IPS-18c (cell line): ENCODE measurements around the gene CYSTM1.
A peak's percentile ranks its signal among the peaks of the same experiment; 100 is the strongest.

Experiments
- H3K4me3 ChIP-seq: 2 replicates; pipeline ENCODE4 v1.7.0; 2013; ENCODE audit warnings: low read depth, mild to moderate bottlenecking, low read length, moderate library complexity; ENCODE audit not compliant: insufficient read depth
- H3K9me3 ChIP-seq: one replicate; pipeline ENCODE4 v1.6.1; 2013; ENCODE audit warnings: mild to moderate bottlenecking, low read length, moderate library complexity; ENCODE audit not compliant: control insufficient read depth, insufficient read depth

Gene CYSTM1

GRCh38 chr5:140165101-140165922 lies 9.7 kb upstream of the CYSTM1 start:
- H3K4me3 ChIP-seq, result no peak overlapping the region
- no peaks in the 10 kb centered on the region for H3K9me3 ChIP-seq

- no peak overlapping the region for H3K4me3 ChIP-seq
Observed at GRCh38 chr5:140165923-140166270, 9.1 kb upstream of the CYSTM1 start.

DNA sequence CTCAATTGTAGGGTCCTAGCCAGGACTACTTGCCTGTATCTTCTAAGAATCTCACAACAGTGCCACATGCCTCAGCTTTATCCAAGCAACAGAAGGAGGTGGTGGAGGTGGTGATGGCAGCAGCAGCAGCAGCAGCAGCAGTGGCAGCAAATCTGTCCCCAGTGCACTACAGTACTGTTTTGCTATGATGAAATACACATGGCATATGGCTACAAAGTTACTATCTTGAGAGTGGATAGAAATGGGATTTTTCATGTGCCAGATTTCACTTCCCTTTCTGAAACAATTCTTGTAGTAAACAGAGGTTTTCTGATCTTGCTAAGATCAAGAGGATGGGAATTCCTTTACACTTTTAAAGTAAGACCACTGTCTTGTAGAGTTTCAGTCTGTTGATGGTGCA lies 8.1 kb upstream of the CYSTM1 start:
- Histone ChIP-seq H3K4me3 (no peak overlapping the region), H3K9me3 (no peaks in the 10 kb centered on the region)

More at GRCh38 chr5:140165923-140166270, 9.1 kb upstream of the CYSTM1 start:
- no peaks in the 10 kb centered on the region for H3K9me3 ChIP-seq

DNA sequence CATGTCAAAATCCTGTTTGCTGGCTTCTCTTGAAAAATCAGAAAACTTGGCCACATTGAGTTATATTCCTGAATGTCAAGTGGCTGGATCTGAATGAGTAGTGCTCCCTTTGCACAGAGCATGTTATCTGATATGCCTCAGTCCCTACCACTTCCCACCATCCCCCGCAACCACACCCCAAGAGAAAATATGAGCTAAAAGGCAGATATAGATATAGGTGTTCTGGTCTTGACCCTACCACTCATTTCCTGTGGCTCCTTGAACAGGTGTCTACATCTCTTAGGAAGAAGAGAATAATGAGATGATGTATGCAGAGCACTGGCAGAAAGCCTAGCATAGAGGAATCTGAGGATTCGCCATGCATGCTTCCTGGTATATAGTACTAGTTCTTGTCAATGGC lies 6.6 kb upstream of the CYSTM1 start:
- H3K4me3 ChIP-seq, result no peak overlapping the region

GRCh38 chr5:140169410-140169809 lies 5.6 kb upstream of the CYSTM1 start:
- no peaks in the 10 kb centered on the region for H3K9me3 ChIP-seq
- no peak overlapping the region for H3K4me3 ChIP-seq

More for the DNA sequence above, 6.6 kb upstream of the CYSTM1 start:
- H3K9me3 ChIP-seq, result no peaks in the 10 kb centered on the region

- Histone ChIP-seq H3K9me3 (no peaks in the 10 kb centered on the region), H3K4me3 (no peak overlapping the region)
Observed at GRCh38 chr5:140172483-140172882, 2.5 kb upstream of the CYSTM1 start.

DNA sequence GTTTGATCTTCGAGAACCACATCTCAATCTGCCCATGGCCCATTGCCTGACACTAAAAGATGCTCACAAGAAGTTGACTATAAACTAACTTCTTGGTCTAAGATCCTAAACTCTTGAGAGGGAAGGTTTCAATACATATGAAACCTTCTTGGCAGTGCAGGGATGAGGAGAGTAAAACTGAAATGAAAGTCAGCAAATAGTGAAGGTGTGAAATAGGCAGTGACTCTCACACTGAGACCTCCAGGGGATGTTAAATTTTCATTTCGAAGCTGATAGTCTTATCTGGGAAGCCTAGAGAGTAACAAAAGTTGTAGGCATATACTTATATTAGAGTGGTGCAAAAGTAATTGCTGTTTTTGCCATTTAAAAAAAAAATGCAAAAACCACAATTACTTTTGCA lies 974 bp upstream of the CYSTM1 start:
- Histone ChIP-seq H3K9me3 (no peaks in the 10 kb centered on the region), H3K4me3 (no peak overlapping the region)

DNA sequence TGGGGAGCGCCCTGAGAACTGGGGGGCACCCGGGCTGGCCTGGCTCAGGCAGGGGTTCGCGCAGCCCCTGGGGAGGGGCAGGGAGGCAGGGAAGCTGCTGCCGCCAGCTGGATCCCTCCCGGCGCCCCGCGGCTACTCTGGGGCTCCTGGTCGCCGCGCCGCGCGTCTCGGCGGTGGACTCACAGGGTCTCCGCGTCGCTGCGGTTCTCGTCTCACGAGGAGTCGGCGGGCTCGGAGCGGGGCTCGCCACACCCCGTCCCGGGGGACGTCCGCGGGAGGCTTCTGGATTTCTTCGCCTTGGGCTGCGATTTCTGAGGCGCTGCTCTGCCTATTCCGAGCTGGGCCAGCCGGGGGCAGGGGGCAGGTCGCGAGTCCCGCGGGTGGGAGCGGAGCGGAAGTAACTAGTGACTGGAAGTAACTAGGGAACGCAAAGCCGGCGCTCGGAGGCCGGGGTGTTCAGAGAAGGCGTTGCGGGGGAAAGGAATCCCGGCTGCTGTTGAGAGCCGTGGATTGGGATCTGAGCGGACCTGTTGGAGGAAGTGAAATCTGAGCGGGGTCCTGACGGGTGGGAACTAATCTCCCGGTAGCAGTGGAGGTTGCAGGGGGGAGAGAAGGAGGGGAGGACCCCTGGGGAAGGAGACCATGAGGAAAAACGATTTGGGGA lies 511 bp downstream of the CYSTM1 start:
- no peaks in the 10 kb centered on the region for H3K9me3 ChIP-seq
- H3K4me3 ChIP-seq, result peak overlapping the region; percentile 88

GRCh38 chr5:140176031-140176387 lies 1.0 kb downstream of the CYSTM1 start:
- peak overlapping the region; percentile 88 for H3K4me3 ChIP-seq

DNA sequence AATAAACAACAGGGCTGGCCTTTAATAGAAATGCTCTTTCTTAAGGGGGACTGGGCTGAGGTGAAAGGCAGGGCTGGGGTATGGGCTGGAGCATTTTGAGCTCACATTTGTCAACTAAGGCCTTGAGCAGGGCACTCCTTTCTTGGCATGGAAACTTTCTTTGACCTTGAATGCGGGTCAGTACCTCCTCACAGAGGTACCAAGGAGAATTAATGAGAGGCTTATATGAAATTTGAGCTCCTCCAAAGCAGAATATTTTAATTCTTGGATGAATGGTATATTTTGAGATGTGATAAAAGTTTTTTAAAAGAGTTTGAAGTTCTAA lies 3.1 kb downstream of the CYSTM1 start:
- H3K4me3 ChIP-seq, result no peak overlapping the region

More at GRCh38 chr5:140176031-140176387, 1.0 kb downstream of the CYSTM1 start:
- H3K9me3 ChIP-seq, result no peaks in the 10 kb centered on the region

DNA sequence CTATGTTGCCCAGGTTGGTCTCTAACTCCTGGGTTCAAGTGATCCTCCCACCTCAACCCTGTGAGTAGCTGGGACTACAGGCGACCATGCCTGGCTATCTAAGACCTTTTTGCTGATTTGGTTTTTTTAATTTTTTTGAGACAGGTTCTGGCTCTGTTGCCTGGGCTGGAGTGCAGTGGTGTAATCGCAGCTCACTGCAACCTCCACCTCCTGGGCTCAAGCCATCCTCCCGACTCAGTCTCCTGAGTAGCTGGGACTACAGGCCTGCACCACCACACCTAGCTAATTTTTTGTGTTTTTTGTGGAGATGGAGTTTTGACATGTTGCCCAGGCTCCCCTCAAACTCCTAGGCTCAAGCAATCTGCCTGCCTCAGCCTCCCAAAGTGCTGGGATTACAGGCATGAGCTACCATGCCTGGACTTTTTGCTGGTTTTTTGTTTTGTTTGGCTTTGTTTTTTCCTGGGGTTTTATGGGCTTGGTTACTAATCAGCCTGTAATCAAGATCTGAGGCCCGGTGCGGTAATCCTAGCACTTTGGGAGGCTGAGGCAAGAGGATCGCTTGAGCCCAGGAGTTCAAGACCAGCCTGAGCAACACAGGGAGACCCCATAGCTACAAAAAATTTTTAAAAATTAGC lies 3.6 kb downstream of the CYSTM1 start:
- H3K4me3 ChIP-seq, result no peak overlapping the region
- no peaks in the 10 kb centered on the region for H3K9me3 ChIP-seq

More for the DNA sequence above, 3.1 kb downstream of the CYSTM1 start:
- no peaks in the 10 kb centered on the region for H3K9me3 ChIP-seq

DNA sequence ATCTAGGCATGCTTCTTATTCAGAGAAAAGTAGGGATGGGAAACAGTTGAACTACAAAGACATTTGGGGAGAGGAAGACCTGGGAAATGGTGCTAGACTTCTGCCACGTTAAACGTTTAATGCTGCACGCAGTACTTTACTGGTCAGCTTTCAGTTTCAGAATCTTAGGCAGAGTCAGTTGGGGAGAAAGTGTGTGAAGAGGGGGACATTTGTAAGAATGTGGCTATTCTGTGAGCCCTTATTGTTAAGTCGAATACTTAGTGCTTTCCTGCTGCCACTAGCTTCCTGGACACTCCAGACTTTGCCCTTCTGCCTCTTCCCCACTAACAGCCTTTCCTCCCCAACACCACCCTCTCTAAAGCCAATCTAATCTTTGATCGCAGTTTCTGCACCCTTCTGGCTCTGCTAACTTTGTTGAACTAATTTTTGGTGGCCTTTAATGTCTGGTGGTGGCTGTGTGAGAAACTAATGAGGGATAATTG lies 6.1 kb downstream of the CYSTM1 start:
- Histone ChIP-seq H3K4me3 (no peak overlapping the region), H3K9me3 (no peaks in the 10 kb centered on the region)

DNA sequence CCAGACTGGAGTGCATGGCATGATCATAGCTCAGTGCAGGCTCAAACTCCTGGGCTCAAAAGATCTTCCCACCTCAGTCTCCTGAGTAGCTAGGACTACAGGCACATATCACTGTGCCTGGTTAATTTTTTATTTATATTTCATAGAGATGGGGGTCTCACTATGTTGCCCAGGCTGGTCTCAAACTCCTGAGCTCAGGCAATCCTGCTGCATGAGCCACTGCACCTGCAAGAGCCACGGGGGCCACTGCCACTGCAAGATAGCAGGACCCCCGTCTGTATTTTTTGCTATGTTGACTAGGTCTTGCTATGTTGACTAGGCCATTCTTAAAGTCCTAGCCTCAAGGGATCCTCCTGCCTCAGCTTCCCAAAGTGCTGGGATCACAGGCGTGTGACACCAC lies 6.5 kb downstream of the CYSTM1 start:
- no peaks in the 10 kb centered on the region for H3K9me3 ChIP-seq
- no peak overlapping the region for H3K4me3 ChIP-seq

DNA sequence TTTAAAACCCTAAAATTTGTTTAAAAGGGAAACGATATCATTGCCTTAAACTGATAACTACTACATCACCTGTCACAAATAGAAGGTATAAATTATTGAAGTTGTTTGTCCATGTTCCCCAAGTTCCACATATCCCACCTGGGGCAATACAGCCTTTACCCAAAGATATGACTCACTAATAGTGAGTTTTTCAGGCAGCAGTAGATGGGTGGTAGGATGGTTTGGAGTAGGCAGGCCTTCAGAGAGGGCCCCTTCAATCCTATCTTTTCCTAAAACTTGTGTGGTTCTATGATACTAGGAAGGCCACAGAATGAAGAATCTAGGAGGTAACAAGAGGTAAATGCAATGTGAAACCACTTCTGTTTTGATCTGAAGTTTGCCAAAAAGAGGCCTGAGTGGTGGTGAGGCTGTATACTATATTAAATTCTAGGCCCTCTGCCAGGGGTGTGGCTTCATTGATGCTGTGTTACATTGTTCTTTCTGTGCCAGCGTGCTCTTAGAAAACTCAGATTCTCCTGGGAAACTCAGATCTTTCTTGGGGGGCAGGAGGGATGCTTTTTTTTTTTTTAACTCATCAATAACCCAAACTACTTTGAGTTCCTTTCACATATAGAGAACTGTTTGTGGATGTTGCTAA lies 7.2 kb downstream of the CYSTM1 start:
- no peak overlapping the region for H3K4me3 ChIP-seq
- H3K9me3 ChIP-seq, result no peaks in the 10 kb centered on the region

GRCh38 chr5:140182803-140183367 lies 7.9 kb downstream of the CYSTM1 start:
- Histone ChIP-seq H3K9me3 (no peaks in the 10 kb centered on the region), H3K4me3 (no peak overlapping the region)

- Histone ChIP-seq H3K4me3 (no peak overlapping the region), H3K9me3 (no peaks in the 10 kb centered on the region)
Observed at GRCh38 chr5:140185409-140185808, 10.4 kb downstream of the CYSTM1 start.

DNA sequence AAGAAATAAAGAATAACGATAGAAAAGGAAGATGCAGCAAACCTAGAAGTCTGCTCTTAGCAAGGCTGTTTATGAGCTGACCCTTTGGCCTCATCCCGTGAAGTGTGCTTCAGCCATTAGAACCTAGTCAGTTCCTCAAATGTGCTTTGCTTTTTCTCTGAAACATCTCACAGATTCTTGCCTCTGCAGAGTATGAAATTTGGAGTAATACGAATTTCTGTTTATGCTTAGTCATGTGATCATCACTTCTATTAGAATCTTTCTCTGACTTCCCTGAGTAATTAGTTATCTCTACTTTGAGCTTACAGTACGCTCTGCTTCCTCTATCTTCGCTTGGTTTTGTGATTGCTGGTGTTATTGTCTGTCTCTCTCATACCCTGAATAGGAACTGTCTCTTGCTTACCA lies 11.3 kb downstream of the CYSTM1 start:
- no peaks in the 10 kb centered on the region for H3K9me3 ChIP-seq
- no peak overlapping the region for H3K4me3 ChIP-seq
